Panc1 (cell line): ENCODE measurements around the gene CENPC.

ENCODE experiments used
- CTCF ChIP-seq: fragments of 450-650 bp; IDR thresholded peaks from 2 replicates; pipeline ENCODE4 v1.5.1; 2017; ENCODE audit warnings: mild to moderate bottlenecking
- SIN3A ChIP-seq: IDR thresholded peaks from 2 replicates; pipeline ENCODE4 v1.6.1; 2012; ENCODE audit warnings: low read depth, mild to moderate bottlenecking, low read length, moderate library complexity, borderline replicate concordance; ENCODE audit not compliant: insufficient read depth

- no peak for TF ChIP-seq CTCF
- no peak for TF ChIP-seq SIN3A
These were observed 36.0 kb upstream of the CENPC start for GRCh38 chr4:67581208-67581857.
